ENCODE results near the gene COMMD1.
"Not testable (repeated sequence)": the region's sequence is repeated elsewhere in the genome, so short reads cannot be mapped to it uniquely, and the experiment has no call there.

Gene COMMD1

GRCh38 chr2:62016957-62017356, 111.5 kb downstream of the COMMD1 start:
- no peak for DNase-seq (ENCODE audit: low read depth in 2 of 2)

DNA sequence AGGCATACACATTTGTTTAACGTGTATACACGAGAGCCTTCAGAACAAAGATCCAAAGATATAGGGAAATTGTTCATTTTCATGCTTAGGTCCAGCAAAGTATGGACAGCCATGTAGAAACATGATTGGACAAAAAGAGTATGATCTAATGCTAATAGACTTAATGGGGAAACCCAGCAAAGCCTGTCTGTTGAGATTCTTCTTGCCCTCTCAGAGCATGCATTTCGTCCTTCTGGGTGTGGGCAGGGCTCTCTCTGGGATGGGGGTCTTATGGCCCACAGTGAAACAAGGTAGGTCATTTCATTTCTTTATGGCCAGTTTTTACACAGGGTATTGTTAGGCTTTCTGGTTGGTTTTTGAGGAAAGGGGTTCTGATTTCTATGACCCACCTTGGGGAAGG, 124.4 kb downstream of the COMMD1 start:
- no peak for DNase-seq (ENCODE audit: low read depth in 2 of 2)

- DNase-seq (ENCODE audit: low read depth in 2 of 2): no peak
These were observed 125.4 kb downstream of the COMMD1 start for GRCh38 chr2:62030902-62031301.

DNA sequence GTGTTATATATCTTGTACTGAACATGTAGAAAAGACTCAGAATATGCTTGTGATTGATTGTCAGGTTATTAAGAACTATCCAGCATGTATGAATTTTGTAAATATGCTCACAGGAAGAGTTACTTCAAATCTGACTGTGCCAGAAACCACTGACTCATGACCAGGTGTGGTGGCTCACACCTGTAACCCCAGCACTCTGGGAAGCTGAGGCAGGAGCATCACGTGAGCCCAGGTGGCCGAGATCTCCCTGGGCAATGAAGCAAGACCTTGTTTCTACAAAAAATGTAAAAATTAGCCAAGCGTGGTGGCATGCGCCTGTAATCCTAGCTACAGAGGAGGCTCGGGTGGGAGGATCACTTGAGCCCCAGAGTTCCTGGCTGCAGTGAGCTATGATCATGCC, 126.6 kb downstream of the COMMD1 start:
- DNase-seq (ENCODE audit: low read depth in 2 of 2): no peak

DNA sequence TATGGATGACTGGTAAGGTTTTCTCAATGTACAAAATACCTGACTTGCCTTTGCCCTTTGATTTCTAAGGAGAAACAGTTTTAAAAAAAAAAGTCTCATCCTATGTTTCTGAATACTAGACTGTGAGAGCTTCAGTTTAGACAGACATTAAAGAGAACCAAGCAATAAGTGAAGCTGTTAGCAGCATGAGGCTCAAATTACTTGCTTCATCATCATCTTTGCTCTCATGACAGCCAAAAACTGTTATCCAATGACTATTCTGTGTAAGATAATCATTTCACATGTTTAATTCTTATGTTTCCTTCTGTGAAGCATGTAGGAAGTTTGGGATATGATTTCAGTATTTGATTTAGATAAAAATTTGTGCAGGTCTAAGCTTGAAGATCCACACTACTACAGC, 129.2 kb downstream of the COMMD1 start:
- no peak for DNase-seq (ENCODE audit: low read depth in 2 of 2)

- DNase-seq (ENCODE audit: low read depth in 2 of 2): no peak
These were observed 130.8 kb downstream of the COMMD1 start for GRCh38 chr2:62036229-62036628.

DNA sequence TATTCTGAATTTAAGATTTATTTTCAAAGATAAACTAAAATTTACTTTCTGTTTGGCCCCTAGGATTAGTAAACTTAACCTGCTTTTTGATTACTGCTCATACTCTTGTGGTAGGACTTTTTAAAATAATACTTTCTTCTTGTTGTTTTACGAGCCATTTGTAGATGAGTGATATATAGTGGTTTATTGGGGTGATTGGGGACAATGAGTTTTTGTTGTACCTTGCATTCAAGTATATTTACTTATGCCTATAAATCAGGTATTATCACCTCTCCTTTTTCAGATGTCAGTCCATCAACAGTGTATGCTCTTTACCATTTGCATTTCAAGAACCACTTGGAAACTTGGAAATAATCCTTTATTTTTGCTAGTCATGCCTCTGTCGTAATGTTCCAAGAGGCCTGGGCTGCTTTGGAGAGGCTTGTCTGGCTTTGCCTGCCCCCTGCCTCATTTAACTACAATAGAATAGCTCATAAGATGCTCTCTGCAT, 131.3 kb downstream of the COMMD1 start:
- no peak for DNase-seq (ENCODE audit: low read depth in 2 of 2)

GRCh38 chr2:62038975-62039771, 133.7 kb downstream of the COMMD1 start:
- DNase-seq (ENCODE audit: low read depth in 2 of 2): peak in 1 of 2 donors; percentile 19

DNA sequence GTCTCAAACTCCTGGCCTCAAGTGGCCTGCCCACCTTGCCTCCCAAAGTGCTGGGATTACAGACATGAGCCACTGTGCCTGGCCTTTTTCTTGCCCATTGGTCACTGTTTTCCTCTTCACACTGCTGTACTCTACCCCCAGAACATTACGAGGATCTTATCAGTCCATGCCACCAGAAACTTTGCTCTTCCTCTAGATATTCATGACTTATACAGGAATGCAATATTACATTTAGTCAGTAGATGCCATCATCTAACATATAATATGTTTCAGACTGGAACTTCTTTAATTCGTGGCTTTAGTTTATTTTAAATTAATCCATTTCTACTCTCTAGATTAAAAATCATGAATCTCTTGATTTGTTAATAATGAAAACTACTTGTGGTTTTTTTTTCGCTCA, 135.5 kb downstream of the COMMD1 start:
- DNase-seq (ENCODE audit: low read depth in 2 of 2): no peak

DNA sequence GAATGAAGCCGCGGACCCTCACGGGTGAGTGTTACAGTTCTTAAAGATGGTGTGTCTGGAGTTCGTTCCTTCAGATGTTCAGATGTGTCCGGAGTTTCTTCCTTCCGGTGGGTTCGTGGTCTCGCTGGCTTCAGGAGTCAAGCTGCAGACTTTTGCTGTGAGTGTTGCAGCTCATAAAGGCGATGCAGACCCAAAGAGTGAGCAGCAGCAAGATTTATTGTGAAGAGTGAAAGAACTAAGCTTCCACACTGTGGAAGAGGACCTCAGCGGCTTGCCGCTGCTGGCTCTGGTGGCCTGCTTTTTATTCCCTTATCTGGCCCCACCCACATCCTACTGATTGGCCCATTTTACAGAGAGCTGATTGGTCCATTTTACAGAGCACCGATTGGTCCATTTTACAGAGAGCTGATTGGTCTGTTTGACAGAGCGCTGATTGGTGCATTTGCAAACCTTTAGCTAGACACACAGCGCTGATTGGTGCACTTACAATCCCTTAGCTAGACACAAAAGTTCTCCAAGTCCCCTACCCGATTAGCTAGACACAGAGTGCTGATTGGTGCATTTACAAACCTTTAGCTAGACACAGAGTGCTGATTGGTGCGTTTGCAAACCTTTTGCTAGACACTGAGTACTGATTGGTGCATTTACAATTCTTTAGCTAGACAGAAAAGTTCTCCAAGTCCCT, 136.4 kb downstream of the COMMD1 start:
- not testable (repeated sequence) for DNase-seq (ENCODE audit: low read depth in 2 of 2)

- no peak for DNase-seq (ENCODE audit: low read depth in 2 of 2)
These were observed 136.9 kb downstream of the COMMD1 start for GRCh38 chr2:62042400-62042799.

DNA sequence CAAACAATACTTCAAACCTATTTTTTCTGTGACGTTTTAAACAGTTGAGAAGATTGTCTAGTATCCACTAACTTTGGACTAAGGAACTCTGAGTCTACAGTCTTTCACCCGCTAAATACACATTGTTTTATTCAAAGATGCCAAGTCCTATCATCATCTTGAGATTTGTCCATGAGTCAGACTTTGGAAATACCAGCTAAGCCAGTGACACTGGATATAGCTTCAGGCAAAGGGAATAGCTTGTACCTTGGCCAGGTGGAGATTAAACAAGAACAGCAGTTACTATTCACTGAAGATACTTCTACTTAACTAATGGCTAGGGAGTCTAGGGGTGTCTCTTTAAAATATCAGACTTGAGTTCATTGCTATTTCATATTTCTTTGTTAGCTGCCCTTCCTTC, 137.5 kb downstream of the COMMD1 start:
- DNase-seq (ENCODE audit: low read depth in 2 of 2): no peak

DNA sequence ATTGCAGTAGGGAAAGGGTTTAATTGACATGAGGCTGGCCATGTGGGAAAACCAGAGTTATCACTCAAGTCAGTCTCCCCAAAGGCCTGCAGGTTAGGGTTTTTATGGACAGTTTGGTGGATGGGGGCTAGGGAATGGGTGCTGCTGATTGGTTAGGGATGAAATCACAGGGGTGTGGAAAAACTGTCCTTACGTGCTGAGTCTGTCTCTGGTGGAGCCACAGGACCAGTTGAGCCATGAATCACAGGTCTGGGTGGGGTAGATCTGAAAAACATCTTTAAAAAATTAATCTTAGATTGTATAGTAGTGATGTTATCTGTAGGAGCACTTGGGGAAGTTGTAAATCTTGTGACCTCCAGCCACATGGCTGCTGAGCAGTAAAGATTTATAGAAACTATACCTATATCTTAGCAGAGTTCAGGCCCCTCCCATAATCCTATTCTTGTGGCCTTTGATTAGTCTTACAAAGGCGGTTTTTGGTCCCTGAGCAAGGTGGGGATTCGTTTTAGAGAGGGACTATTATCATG, 139.6 kb downstream of the COMMD1 start:
- DNase-seq (ENCODE audit: low read depth in 2 of 2): no peak

GRCh38 chr2:62046141-62046540, 140.7 kb downstream of the COMMD1 start:
- DNase-seq (ENCODE audit: low read depth in 2 of 2): no peak

DNA sequence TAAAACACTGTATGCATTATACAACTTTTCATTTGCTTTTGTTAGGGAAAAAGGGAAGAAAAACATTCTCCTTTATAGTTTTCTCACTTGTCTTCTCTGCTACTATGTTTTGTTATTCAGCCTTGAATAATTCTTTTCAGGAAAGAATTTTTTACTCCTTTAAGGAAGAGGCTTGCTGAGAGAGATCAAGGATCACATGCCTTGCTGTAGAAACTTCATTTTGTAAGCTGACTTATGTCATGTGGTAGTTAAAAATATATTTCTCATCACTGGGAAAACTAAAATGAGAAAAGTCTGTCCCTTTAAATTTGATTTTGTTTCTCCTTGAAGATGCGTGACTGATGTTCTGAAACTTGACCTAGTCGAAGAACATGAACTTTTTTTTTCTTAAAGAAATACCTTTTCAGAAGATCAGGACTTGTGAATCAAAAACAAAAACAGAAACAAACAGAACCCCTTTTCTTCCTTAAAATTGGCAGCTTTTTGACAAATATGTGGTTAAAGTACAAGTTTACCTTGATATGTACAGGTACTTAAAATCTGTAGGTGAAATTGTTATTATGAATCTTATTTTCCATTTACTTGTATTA, 145.1 kb downstream of the COMMD1 start:
- no peak for DNase-seq (ENCODE audit: low read depth in 2 of 2)

GRCh38 chr2:62054029-62054791, 148.7 kb downstream of the COMMD1 start:
- no peak for DNase-seq (ENCODE audit: low read depth in 2 of 2)

DNA sequence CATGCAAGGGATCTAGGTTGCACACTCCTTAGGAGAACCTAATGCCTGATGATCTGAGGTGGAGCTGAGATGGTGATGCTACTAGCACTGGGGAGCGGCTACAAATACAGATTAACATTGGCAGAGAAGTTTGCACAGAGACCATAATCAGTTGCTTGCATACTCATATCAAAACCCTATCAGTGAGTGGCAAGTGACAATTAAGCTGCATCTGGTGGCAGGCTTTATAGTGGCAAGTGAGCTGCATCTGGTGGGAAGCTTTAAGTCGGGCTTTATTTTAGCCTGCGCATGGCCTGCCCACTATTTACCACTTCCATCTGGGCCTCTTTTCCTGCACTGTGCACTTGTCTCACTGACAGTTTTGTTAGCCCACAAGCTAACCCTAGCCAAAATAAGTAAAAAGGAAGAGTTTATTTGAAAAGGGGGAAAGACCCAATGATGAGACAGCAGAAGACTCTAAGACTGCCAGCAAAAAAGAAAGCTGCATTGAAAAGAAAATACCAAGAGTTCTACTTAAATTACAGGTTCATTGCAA, 149.5 kb downstream of the COMMD1 start:
- DNase-seq (ENCODE audit: low read depth in 2 of 2): no peak

DNA sequence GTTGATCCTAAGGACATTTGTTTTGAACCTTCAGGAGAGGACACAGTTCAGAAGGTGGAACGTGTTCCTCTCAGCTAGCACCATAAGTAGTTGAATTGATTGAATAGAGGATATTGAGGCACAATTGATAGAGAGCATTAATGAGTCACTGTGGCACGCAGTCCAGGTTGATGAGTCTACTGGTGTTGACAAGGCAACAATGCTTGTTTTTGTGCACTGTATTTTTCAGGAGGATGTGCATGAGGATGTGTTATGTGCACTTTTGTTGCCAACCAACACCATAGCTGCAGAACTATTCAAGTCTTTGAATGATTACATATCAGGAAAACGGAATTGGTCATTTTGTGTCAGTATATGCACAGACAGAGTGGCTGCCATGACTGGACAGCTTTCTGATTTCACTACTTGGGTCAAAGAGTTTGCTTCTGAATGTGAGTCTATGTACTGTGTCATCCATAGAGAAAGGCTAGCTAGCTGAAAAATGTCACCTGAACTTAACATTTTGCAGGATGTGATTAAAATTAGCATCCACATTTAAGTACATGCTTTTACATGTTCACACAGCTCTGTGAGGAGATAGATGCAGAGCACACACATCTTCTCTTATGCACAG, 150.4 kb downstream of the COMMD1 start:
- DNase-seq (ENCODE audit: low read depth in 2 of 2): no peak

DNA sequence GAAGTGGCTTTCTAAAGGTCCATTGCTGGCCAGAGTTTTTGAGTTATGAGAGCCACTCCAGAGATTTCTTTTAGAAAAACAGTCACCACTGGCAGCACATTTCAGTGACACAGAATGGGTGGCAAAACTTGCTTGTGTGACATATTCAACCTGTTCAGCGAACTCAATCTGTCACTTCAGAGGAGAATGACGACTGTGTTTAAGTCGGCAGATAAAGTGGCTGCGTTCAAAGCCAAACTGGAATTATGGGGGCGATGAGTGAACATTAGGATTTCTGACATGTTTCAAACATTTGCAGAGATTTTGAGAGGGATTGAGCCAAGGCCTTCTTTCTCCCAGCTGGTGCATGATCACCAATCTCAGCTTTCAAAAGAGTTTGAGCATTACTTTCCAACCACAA, 150.9 kb downstream of the COMMD1 start:
- no peak for DNase-seq (ENCODE audit: low read depth in 2 of 2)

GRCh38 chr2:62065243-62065642, 159.8 kb downstream of the COMMD1 start:
- DNase-seq (ENCODE audit: low read depth in 2 of 2): no peak

DNA sequence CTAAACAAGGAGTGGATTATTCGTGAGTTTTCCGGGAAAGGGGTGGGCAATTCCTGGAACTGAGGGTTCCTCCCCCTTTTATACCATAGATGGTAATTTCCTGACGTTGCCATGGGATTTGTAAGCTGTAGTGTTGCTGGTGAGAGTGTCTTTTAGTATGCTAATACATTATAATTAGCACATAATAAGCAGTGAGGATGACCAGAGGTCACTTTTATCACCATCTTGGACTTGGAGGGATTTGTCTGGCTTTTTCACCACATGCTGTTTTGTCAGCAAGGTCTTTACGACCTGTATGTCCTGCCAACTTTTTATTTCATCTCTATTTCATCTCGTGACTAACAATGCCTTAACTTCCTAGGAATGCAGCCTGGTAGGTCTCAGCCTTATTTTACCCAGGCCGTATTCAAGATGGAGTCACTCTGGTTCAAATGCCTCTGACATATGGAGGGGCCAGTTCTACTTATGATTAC, 165.7 kb downstream of the COMMD1 start:
- no peak for DNase-seq (ENCODE audit: low read depth in 2 of 2)
